Esophagus squamous epithelium (tissue), 4 donors: ENCODE data around the gene FILIP1.

Experiments used
- CTCF ChIP-seq, 6 experiments: fragments of 450-650 bp in 4 of 6; fragments of 200-600 bp in 2 of 6; sonication (generic) in 2 of 6; IDR thresholded peaks; one replicate each; pipeline ENCODE4 v1.5.1; 2016 to 2019; ENCODE audit warnings: antibody characterized with exemption in 6 of 6, mild to moderate bottlenecking in 4 of 6, moderate library complexity in 4 of 6
- POLR2A ChIP-seq, 4 donors: fragments of 450-650 bp; IDR thresholded peaks; one replicate each; pipeline ENCODE4 v1.6.1; 2017; ENCODE audit warnings: antibody characterized with exemption in 4 of 4, mild to moderate bottlenecking in 4 of 4, moderate library complexity in 3 of 4

DNA sequence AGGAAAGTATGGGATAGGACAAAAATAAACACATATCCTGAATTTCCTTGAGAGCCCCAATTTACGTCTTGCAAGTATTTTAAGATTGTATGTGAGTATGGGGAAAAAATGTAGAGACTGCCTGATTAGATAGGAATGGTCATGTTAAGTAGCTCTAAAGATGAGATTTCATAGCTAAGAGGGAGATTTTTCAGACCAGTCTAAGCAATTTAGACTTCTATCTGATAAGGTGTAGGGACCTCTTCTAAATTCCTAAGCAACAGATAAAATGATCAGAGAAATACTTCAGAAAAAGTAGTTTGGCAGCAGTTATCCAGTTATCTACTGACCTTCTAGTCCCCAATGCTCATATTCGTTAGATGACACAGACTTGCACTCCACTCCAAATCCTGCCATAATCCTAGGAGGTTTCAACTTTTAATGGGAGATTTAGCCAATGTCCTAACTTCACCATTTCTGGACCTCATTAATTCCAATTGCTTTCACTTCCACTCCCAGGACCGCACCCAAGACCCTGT, 90.0 kb downstream of the FILIP1 start:
- TF ChIP-seq CTCF (IDR thresholded peaks at IDR 0.05) (no peak), POLR2A (IDR thresholded peaks at IDR 0.05) (no peak)
